Glomerular endothelial cell (primary cell): ENCODE measurements around the gene CFAP57. TPM values are rescaled to one million over a fixed set of nuclear protein-coding genes. Genes with fewer than 3 reads are reported as not detected.

Experiments
- DNase-seq: peaks from one replicate; pipeline ENCODE4 v3.0.0-alpha.2; 2011; ENCODE audit warnings: low read depth, low spot score; ENCODE audit errors: extremely low read depth
- total RNA-seq: library from RNA; depleted of rRNA; stranded (reverse); fragments of >200 nt; gene quantifications from 2 replicates; pipeline ENCODE4 v1.2.3, GENCODE V29; 2015

Gene CFAP57
- total RNA-seq, 1 donor from 2014 or later, result 0.23 TPM

GRCh38 chr1:43225168-43225567, 53.0 kb downstream of the CFAP57 start:
- peak; percentile 22 for DNase-seq

GRCh38 chr1:43227143-43227764, 55.1 kb downstream of the CFAP57 start:
- DNase-seq, result peak; percentile 61

- no peak for DNase-seq
These were observed 58.0 kb downstream of the CFAP57 start for GRCh38 chr1:43229826-43230780.

GRCh38 chr1:43232074-43232473, 59.9 kb downstream of the CFAP57 start:
- DNase-seq, result peak; percentile 71

- DNase-seq, result no peak
These were observed 60.4 kb downstream of the CFAP57 start for GRCh38 chr1:43232482-43232881.

GRCh38 chr1:43233631-43234030, 61.5 kb downstream of the CFAP57 start:
- DNase-seq, result no peak

GRCh38 chr1:43234267-43234666, 62.1 kb downstream of the CFAP57 start:
- DNase-seq, result no peak

- DNase-seq, result no peak
These were observed 62.9 kb downstream of the CFAP57 start for GRCh38 chr1:43235040-43235439.

GRCh38 chr1:43235451-43236121, 63.5 kb downstream of the CFAP57 start:
- no peak for DNase-seq

GRCh38 chr1:43237121-43237520, 65.0 kb downstream of the CFAP57 start:
- DNase-seq, result no peak

GRCh38 chr1:43238085-43238484, 66.0 kb downstream of the CFAP57 start:
- DNase-seq, result peak; percentile 51

- no peak for DNase-seq
These were observed 66.9 kb downstream of the CFAP57 start for GRCh38 chr1:43238991-43239469.

- DNase-seq, result no peak
These were observed 67.4 kb downstream of the CFAP57 start for GRCh38 chr1:43239484-43239883.

GRCh38 chr1:43241413-43241836, 69.3 kb downstream of the CFAP57 start:
- DNase-seq, result no peak

- DNase-seq, result no peak
These were observed 71.2 kb downstream of the CFAP57 start for GRCh38 chr1:43243299-43243698.

GRCh38 chr1:43246466-43247213, 74.5 kb downstream of the CFAP57 start:
- DNase-seq, result no peak

- no peak for DNase-seq
These were observed 75.3 kb downstream of the CFAP57 start for GRCh38 chr1:43247256-43247921.

GRCh38 chr1:43250351-43250761, 78.2 kb downstream of the CFAP57 start:
- no peak for DNase-seq

- no peak for DNase-seq
These were observed 78.9 kb downstream of the CFAP57 start for GRCh38 chr1:43251024-43251423.

- no peak for DNase-seq
These were observed 80.1 kb downstream of the CFAP57 start for GRCh38 chr1:43252225-43252624.
